CD4-positive, alpha-beta T cell treated with Interferon gamma for 1 hour (primary cell): ENCODE measurements around the gene PPP1R14D.
"Not testable (repeated sequence)": the region's sequence is repeated elsewhere in the genome, so short reads cannot be mapped to it uniquely, and the experiment has no call there.

Experiments
- DNase-seq: peaks from one replicate; pipeline ENCODE4 v3.0.0-alpha.2; 2020

PPP1R14D gene

GRCh38 chr15:40828447-40829036 is at the start of gene PPP1R14D:
TSS of gene PPP1R14D (minus strand) at chr15:40828708. CDS start at chr15:40828641, 67 bp downstream.
- no peak for DNase-seq

GRCh38 chr15:40877694-40878093 is 49.2 kb upstream of the PPP1R14D start:
- no peak for DNase-seq

DNA sequence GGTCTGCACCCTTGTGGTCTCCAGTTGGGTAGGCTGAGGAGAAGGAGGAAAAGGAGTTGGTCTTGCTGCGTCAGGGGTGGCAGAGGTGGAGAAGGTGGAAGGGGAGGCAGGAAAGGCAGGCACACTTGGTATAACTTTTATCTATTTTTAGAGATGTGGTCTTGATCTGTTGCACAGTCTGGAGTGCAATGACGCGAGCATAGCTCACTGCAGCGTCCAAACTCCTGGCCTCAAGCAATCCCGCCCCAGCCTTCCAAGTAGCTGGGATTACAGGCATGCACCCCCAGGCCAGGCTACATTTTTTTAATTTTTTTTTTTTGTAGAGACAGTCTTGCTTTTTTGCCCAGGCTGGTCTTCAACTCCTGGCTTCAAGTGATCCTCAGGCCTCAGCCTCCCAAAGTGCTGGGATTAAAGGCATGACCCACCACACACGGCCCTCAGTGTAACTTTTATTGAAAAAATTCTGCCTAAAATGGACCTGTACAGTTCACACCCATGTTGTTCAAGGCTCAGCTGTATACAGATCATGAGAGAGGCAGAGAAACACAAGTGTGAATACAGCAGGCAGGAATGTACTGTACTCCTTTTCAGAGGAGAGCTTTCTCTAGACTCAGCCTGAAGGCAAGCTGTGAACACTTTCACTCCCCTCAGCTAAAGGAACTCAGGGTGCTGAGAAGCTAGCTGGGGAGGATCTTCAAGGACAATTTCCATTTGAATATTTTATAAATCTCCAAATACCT is 47.7 kb upstream of the PPP1R14D start:
- no peak for DNase-seq

DNA sequence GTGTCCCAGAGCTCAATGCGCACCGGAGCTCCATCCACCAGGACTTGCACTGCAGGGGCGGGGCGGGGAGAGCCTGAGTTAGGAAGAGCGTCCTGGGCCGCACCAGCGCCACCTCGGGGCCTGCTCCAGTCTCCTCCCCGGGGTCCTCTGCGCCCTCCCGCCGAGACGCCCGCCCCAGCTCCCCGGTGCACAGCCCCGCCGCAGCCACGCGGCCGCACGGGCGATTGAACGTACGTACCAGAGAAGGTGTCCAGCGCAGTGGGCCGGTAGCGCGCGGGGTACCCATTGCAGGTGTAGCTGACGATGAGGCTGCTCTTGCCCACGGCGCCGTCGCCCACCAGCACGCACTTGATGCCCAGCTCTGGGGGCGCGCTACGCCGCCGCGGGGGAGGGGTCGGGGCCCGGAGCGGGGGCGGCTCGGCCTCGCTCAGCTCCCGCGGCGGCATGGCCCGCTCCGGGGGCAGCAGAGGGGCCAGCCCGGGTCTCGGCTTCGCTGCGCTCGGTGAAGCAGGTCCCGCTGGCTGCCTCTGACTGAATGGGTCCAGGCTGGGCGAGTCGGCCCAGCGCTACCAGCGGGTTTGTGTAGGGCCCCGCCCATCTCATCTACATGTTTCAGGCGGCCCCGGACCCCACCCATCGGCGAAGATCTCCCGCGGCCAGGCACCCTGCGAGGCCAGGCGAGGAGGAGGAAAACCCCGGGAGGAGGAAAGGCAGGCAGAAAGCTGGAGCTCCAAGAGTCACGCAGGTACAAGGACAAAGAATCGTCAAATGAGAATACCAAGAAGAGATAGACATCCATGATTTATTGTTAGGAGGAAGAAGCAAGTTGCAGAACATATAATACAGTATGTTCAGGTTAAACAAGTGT is 45.4 kb upstream of the PPP1R14D start, which contains the start of gene RHOV:
Gene RHOV, minus strand, starts transcription at position 541 of the 868 bp plus-strand sequence. Its CDS starts 95 bp downstream, at position 446.
- DNase-seq = peak; percentile 49

DNA sequence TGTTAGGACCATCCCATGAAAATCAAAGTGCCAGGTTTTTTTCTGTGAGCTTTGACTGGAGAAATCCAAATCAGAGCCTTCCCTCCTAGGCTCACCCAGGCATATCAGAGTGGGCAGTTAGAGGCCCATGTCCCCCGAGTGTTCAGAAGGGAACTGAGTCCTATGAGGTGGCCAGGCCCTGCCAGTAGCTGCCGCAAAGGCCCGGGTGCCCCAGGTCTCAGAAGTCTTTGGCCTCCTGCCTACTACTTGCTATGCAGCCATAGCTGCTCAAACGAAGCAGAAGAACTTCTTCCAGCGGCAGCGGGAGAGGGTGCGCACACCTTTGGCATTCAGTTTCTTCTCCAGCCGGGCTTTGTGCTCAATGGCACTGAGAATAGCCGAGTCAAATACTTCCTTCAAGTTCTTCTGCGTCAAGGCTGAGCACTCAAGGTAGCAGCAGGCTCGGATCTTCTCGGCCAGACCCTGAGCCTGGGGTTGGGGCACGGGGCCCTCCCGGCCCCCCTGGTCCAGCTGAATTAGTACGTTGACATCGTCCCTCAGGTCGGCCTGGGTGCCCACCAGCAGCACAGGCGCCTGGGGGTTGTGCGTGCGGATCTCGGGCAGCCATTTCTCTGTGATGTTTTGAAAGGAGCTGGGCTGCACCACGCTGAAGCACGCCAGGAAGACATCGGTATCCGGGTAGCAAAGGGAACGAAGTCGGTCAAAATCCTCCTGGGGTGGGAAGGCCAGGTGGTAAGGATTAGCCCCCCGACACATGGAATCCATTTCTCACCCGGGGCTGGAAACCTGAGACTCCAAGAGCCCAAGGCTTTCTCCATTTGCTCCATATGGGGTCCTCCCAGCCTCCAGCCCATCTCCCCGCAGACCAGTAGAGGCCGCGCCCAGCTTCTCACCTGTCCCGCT is 44.5 kb upstream of the PPP1R14D start:
- no peak for DNase-seq

DNA sequence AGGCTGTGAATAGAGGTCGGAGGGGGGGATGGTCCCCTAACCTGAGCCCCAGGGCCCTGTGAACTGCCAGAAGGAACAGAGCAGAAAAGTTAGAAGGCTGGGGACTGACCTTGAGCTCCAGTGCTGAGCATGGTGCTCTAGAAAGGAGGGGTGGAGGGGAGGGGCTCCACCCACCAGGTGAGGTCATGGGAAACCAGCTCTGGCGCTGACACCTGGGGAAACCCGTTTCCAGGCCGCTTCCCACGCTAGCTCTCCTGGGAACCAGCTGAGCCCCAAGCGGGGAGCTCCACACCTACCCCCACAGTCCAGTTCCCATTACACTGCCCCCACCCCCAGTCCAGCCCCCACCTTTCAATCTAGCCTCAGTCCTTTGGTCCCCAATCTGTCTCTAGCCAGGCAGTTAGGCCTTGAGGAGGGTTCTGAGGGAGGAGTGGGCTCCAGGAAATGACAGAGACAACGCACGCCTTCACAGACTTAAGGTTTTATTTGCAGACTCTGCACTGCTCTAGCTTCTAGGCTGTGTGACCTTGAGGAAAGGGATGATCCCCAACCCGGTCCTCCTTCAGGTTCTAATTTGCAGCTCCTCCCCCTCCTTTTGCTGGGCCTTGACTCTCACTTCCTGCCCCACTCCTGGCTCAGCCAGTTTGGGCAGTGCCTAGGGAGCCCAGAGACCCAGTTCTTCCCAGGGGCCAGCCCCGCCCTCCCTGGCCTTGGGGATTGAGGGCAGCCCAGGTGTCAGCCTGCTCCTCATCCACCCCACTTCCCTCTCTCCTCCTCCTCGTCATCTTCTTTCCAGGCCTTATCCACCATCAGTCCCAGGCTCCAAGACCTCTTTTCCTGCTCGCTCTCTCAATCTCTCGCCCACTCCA is 43.5 kb upstream of the PPP1R14D start:
- DNase-seq = no peak

DNA sequence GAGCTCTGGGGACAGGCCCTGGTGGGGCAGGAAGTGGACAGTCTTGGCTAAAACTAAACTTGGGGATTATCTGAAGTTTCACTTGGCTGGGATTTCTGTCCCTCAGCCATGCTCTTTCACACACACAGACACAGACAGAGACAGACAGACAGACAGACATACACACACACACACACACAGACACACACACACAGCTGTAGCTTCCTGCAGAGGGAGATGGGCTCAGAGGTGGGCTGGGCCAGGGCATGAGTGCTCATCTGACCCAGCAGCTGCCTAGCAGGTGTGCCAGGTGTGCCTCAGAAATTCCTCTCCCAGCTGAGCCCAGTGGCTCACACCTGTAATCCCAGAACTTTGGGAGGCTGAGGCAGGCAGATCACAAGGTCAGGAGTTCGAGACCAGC is 42.2 kb upstream of the PPP1R14D start:
- no peak for DNase-seq

- DNase-seq = no peak
Measured at GRCh38 chr15:40869686-40870085, 41.2 kb upstream of the PPP1R14D start.

GRCh38 chr15:40867199-40867598 is 38.7 kb upstream of the PPP1R14D start:
- no peak for DNase-seq

GRCh38 chr15:40863660-40864270 is 35.3 kb upstream of the PPP1R14D start:
- DNase-seq = no peak

DNA sequence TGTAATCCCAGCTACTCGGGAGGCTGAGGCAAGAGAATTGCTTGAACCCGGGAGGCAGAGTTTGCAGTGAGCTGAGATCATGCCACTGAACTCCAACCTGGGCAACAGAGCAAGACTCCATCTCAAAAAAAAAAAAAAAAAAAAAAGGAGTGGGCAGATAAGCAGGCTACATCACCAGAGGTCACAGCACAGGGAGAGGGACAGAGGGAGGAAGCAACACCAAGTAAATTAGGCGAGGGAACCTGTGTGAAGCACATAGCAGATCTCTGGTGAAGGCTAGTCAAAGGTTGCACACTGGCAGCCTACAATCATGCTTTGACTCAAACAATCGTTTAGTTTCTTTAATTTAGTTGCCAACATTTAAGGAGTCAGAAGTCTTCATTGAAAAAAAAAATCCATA is 32.6 kb upstream of the PPP1R14D start:
- not testable (repeated sequence) for DNase-seq

DNA sequence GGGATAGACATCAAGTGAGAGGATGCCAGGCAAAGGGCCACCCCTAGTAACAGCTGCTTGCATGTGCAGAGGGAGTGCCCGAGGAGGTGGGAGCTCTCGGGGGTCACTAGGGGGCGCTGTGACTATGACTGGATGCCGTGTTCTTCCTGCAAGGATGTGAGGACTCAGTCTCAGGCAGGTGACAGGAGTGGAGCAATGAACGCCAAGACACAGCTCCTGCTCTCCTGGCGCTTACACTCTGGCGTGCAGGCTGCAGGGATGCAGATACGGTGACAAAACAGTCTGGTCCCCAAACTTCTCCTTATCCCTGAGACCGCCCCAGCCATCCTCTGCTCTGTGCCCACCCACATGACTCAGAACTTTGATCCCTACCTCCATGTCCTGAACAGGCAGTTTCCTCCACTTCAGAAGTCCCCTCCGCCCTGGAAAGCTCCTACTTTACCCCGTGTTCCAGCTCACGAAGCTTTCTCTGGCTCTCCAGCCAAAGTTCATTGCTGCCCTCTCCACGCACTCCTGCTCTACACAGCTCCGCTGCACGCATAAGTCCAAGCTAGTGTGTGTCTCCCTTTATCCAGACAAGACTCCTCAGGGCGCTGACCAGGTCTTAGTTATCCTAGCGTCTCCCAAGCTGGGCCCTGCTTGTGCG is 30.8 kb upstream of the PPP1R14D start:
- DNase-seq = peak; percentile 73

DNA sequence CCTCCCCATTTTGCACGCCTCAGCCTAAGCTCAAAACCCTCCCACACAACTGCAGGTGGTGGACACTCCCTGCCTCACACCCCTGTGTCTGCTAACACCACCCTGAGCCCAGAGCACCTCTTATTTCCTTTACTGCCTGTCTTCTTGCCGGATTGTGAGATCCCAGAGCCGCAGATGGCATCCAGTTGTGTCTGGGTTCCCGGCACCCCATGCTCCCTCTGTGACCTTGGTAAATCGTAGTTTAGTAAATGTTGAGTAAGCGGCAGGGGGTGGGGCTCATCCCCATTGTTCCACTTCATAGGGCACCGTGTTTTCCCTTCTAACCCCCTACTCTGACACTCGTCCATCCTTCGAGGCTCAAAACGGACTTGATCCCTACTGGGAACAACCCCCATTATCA is 30.2 kb upstream of the PPP1R14D start:
- DNase-seq = no peak

- peak; percentile 71 for DNase-seq
Measured at GRCh38 chr15:40857601-40858341, 29.3 kb upstream of the PPP1R14D start.

- no peak for DNase-seq
Measured at GRCh38 chr15:40856746-40857145, 28.2 kb upstream of the PPP1R14D start.

- DNase-seq = no peak
Measured at GRCh38 chr15:40855706-40856234, 27.3 kb upstream of the PPP1R14D start.

- DNase-seq = no peak
Measured at GRCh38 chr15:40854161-40854560, 25.7 kb upstream of the PPP1R14D start.

DNA sequence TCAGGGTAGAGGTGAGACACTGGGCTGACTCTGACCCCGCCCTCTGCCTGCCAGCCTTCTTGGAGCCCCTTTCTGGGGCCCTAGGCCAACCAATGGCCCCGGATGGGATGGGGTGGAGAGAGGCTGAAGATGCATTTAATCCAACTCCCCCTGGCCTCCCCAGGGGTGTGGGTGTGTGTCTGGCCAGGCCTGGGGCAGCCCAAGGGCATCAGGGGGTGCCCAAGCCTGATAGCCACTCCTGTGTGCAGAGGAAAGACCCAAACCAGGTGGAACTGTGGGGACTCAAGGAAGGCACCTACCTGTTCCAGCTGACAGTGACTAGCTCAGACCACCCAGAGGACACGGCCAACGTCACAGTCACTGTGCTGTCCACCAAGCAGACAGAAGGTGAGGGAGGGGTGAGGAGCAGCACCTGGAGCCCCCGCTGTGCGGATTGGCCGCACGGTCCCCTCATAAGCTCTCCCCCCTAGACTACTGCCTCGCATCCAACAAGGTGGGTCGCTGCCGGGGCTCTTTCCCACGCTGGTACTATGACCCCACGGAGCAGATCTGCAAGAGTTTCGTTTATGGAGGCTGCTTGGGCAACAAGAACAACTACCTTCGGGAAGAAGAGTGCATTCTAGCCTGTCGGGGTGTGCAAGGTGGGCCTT is 24.9 kb upstream of the PPP1R14D start:
- DNase-seq = no peak

DNA sequence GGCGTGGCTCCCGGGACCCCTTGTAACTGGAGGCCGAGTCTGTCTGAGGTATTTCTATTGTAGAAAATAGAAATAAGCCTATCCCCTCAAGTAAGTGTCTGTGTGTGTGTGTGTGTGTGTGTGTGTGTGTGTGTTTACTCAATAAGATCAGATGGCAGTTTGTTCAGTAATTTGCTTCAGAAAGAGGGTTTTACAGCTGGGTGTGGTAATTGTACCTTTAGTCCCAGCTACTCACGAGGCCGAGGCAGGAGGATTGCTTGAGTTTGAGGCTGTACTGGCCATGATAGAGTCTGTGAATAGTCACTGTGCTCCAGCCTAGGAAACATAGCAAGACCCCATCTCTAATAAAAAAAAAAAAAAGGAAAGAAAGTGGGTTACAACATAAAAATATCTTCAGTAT is 24.0 kb upstream of the PPP1R14D start:
- no peak for DNase-seq
